GM12878 (cell line): ENCODE results near the gene MFN1. TPM values are rescaled to one million over a fixed set of nuclear protein-coding genes. Genes with fewer than 3 reads are reported as not detected.

Source experiments
- ATAC-seq: fragments of 200-7000 bp; cut with Tn5 transposase; 3 replicates; pipeline ENCODE4 v1.9.1; 2020; ENCODE audit warnings: mild to moderate bottlenecking, moderate library complexity
- BruUV-seq: library from RNA; stranded (reverse); fragments of 400-500 nt; replicated peaks from 2 replicates; lab custom pipeline; 2021; lab: Mats Ljungman, UMichigan
- CTCF ChIA-PET: fragments of 300-600 bp; sonication (Branson Sonifier 250); formaldehyde crosslinking; extraction: SDS; loops from one replicate; lab custom pipeline; 2021; ENCODE audit warnings: inconsistent platforms; lab: Yijun Ruan, JAX
- POLR2A ChIA-PET: fragments of 350-600 bp; formaldehyde crosslinking; extraction: SDS; loops from one replicate; lab custom pipeline; 2021; ENCODE audit warnings: inconsistent platforms; lab: Charles Lee
- RAD21 ChIA-PET: fragments of 300-600 bp; sonication (Branson Sonifier 250); formaldehyde crosslinking; loops from one replicate; lab custom pipeline; 2023; ENCODE audit warnings: antibody characterized with exemption; ENCODE audit not compliant: unreplicated experiment; lab: Charles Lee
- SMC1A ChIA-PET: fragments of 300-600 bp; sonication (Branson Sonifier 250); formaldehyde crosslinking; loops from one replicate; lab custom pipeline; 2023; ENCODE audit not compliant: unreplicated experiment, uncharacterized antibody; lab: Charles Lee
- DNase-seq: peaks from one replicate; pipeline ENCODE4 v3.0.0-alpha.2; 2011; ENCODE audit warnings: low read depth, low spot score
- FAIRE-seq: peaks from 3 replicates; lab custom pipeline; 2011; peaks lifted over from hg19 to GRCh38; lab: Jason Lieb, UNC
- H2AFZ ChIP-seq: 2 replicates; pipeline ENCODE4 v1.6.0; 2011; ENCODE audit warnings: low read depth, low read length, control low read depth; ENCODE audit not compliant: control insufficient read depth
- H3K27ac ChIP-seq: 2 replicates; pipeline ENCODE4 v1.5.1; 2011; ENCODE audit warnings: control low read depth; ENCODE audit not compliant: control insufficient read depth, insufficient read depth
- H3K27me3 ChIP-seq, 2 experiments: replicated peaks in 1 of 2; 2 replicates each; pipeline versions ENCODE4 v1.6.0 to v1.6.1; 2011; ENCODE audit warnings: low read length in 1 of 2; ENCODE audit not compliant: control insufficient read depth in 2 of 2, insufficient read depth in 2 of 2
- H3K36me3 ChIP-seq, 2 experiments: 2 replicates each; pipeline ENCODE4 v1.5.1; 2011; ENCODE audit warnings: low read length in 1 of 2; ENCODE audit not compliant: control insufficient read depth in 2 of 2, insufficient read depth in 2 of 2
- H3K4me1 ChIP-seq: 2 replicates; pipeline ENCODE4 v1.6.1; 2011; ENCODE audit warnings: mild to moderate bottlenecking, low read length, moderate library complexity, mixed read lengths; ENCODE audit not compliant: control insufficient read depth, insufficient read depth
- H3K4me2 ChIP-seq: 2 replicates; pipeline ENCODE4 v1.6.0; 2011; ENCODE audit warnings: control low read depth; ENCODE audit not compliant: control insufficient read depth, insufficient read depth
- H3K4me3 ChIP-seq: fragments of 200-600 bp; sonication (generic); 2 replicates; pipeline ENCODE4 v1.5.1; 2016
- H3K79me2 ChIP-seq: 2 replicates; pipeline ENCODE4 v1.6.0; 2011; ENCODE audit warnings: low read length; ENCODE audit not compliant: control insufficient read depth, insufficient read depth
- H3K9ac ChIP-seq: 2 replicates; pipeline ENCODE4 v1.8.0; 2011; ENCODE audit warnings: low read length, control low read depth, mixed read lengths; ENCODE audit not compliant: control insufficient read depth, insufficient read depth
- H3K9me3 ChIP-seq: replicated peaks from 3 replicates; pipeline ENCODE4 v1.5.1; 2011; ENCODE audit warnings: mild to moderate bottlenecking, low read length; ENCODE audit not compliant: control insufficient read depth, insufficient read depth
- H4K20me1 ChIP-seq: 2 replicates; pipeline ENCODE4 v1.6.0; 2011; ENCODE audit not compliant: control insufficient read depth, insufficient read depth
- ETV6 ChIP-seq, 2 experiments: fragments of 450-650 bp in 1 of 2; IDR thresholded peaks in 1 of 2; conservative IDR thresholded peaks in 1 of 2; 2 replicates each; pipeline ENCODE4 v1.6.1; 2014; ENCODE audit warnings: antibody characterized with exemption in 1 of 2, borderline replicate concordance in 1 of 2, low read depth in 1 of 2, mild to moderate bottlenecking in 1 of 2, moderate library complexity in 1 of 2
- MEF2A ChIP-seq: IDR thresholded peaks from 2 replicates; pipeline ENCODE4 v1.6.1; 2011; ENCODE audit warnings: low read depth, mild to moderate bottlenecking, low read length, moderate library complexity; ENCODE audit not compliant: insufficient read depth
- MTA3 ChIP-seq: IDR thresholded peaks from 2 replicates; pipeline ENCODE4 v1.6.1; 2012; ENCODE audit warnings: low read length, inconsistent platforms, borderline replicate concordance
- MYC ChIP-seq: IDR thresholded peaks from 2 replicates; pipeline ENCODE4 v1.6.1; 2011; ENCODE audit warnings: mild to moderate bottlenecking, low read length, moderate library complexity, inconsistent platforms; ENCODE audit not compliant: insufficient read depth, insufficient replicate concordance, insufficient read length, severe bottlenecking
- PAX8 ChIP-seq: fragments of 450-650 bp; IDR thresholded peaks from 2 replicates; pipeline ENCODE4 v1.6.1; 2017; ENCODE audit warnings: mild to moderate bottlenecking, moderate library complexity
- RAD21 ChIP-seq: IDR thresholded peaks from 2 replicates; pipeline ENCODE4 v1.6.1; 2011; ENCODE audit warnings: mild to moderate bottlenecking, low read depth, low read length, moderate library complexity; ENCODE audit not compliant: insufficient read depth
- SMC3 ChIP-seq: IDR thresholded peaks from 2 replicates; pipeline ENCODE4 v1.6.1; 2011; ENCODE audit warnings: low read length, improper control_type of control experiment, borderline replicate concordance
- ZBTB4 ChIP-seq: fragments of 450-650 bp; formaldehyde crosslinking; IDR thresholded peaks from 2 replicates; pipeline ENCODE4 v1.4.0; 2022; ENCODE audit warnings: mild to moderate bottlenecking, moderate library complexity
- WGBS: methylation state at CpG from one replicate; pipeline ENCODE4 v1.1.6; 2016; ENCODE audit warnings: low lambda C conversion rate; ENCODE audit not compliant: insufficient replicate concordance, insufficient coverage; ENCODE audit errors: missing lambda C conversion rate; 5-methylcytosine and 5-hydroxymethylcytosine counted together
- in situ Hi-C: fragments of 300-500 bp; cut with MboI; formaldehyde crosslinking; loops from 9 replicates; pipeline ENCODE4 v1.14.3; 2018; ENCODE audit warnings: mixed read lengths
- intact Hi-C: fragments of 100-400 bp; cut with micrococcal nuclease; formaldehyde crosslinking; loops from one replicate; pipeline ENCODE4 v1.14.2; 2022; ENCODE audit not compliant: unreplicated experiment
- polyA plus RNA-seq, 11 experiments: library from polyadenylated mRNA; depleted of rRNA in 4 of 11; unstranded in 6 of 11; stranded (reverse) in 5 of 11; fragments of >200 nt; fragmentation: Nextera tagmentation in 4 of 11; fragmentation: Illumina TruSeq in 1 of 11; extraction: Ambion mirVana in 4 of 11; extraction: Trizol in 1 of 11; gene quantifications; 1 replicate in 1 of 11; 2 replicates in 10 of 11; pipeline versions ENCODE4 v1.2.1 to v1.2.3, GENCODE V29; 2011 to 2016; ENCODE audit warnings: inconsistent platforms in 2 of 11, missing spikeins in 2 of 11, low read depth in 1 of 11
- total RNA-seq, 4 experiments: library from RNA; depleted of rRNA in 3 of 4; stranded (reverse); fragments of >200 nt in 3 of 4; fragmentation: Illumina TruSeq in 1 of 4; extraction: Trizol in 1 of 4; gene quantifications; 2 replicates each; pipeline versions ENCODE4 v1.2.1 to v1.2.3, GENCODE V29; 2013 to 2021
- TF ChIP-seq, protein P1 (sequence below): fragments of 450-650 bp; conservative IDR thresholded peaks from 2 replicates; pipeline ENCODE4 v1.6.1; 2017; ENCODE audit warnings: mild to moderate bottlenecking, moderate library complexity
- TF ChIP-seq, protein P2 (sequence below): fragments of 450-650 bp; IDR thresholded peaks from 2 replicates; pipeline ENCODE4 v1.6.1; 2017; ENCODE audit warnings: mild to moderate bottlenecking, moderate library complexity

The MFN1 gene
- total and polyA plus RNA-seq, 10 of the 15 experiments (the other 5 are each of a cell fraction or from before 2014, with no cell fraction given): 14.4 to 120 (median 39.8) TPM

GRCh38 chr3:179418610-179419009, 71.1 kb downstream of the MFN1 start (continued):
- TF ChIP-seq ZBTB4 (CRISPR knock-in tag): no peak
- TF ChIP-seq, protein P1, sequence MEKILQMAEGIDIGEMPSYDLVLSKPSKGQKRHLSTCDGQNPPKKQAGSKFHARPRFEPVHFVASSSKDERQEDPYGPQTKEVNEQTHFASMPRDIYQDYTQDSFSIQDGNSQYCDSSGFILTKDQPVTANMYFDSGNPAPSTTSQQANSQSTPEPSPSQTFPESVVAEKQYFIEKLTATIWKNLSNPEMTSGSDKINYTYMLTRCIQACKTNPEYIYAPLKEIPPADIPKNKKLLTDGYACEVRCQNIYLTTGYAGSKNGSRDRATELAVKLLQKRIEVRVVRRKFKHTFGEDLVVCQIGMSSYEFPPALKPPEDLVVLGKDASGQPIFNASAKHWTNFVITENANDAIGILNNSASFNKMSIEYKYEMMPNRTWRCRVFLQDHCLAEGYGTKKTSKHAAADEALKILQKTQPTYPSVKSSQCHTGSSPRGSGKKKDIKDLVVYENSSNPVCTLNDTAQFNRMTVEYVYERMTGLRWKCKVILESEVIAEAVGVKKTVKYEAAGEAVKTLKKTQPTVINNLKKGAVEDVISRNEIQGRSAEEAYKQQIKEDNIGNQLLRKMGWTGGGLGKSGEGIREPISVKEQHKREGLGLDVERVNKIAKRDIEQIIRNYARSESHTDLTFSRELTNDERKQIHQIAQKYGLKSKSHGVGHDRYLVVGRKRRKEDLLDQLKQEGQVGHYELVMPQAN: no peak
- TF ChIP-seq MTA3: no peak
- TF ChIP-seq, all 136 proteins: peak for 0

GRCh38 chr3:179421500-179421899, 74.0 kb downstream of the MFN1 start:
- no peaks in the 10 kb centered on the region for H4K20me1 ChIP-seq
- TF ChIP-seq PAX8 (no peak), MYC (no peak), RAD21 (peak; percentile 45), MEF2A (no peak), ETV6 (conservative IDR thresholded peaks at IDR 0.05 in 1 of 2, IDR thresholded peaks at IDR 0.05 in 1 of 2; ENCODE audit: borderline replicate concordance in 1 of 2, low read depth in 1 of 2) (no peak), SMC3 (0 out of 2 replicates have a peak, but pooled peaks have one; percentile 11)
- TF ChIP-seq, protein P2, sequence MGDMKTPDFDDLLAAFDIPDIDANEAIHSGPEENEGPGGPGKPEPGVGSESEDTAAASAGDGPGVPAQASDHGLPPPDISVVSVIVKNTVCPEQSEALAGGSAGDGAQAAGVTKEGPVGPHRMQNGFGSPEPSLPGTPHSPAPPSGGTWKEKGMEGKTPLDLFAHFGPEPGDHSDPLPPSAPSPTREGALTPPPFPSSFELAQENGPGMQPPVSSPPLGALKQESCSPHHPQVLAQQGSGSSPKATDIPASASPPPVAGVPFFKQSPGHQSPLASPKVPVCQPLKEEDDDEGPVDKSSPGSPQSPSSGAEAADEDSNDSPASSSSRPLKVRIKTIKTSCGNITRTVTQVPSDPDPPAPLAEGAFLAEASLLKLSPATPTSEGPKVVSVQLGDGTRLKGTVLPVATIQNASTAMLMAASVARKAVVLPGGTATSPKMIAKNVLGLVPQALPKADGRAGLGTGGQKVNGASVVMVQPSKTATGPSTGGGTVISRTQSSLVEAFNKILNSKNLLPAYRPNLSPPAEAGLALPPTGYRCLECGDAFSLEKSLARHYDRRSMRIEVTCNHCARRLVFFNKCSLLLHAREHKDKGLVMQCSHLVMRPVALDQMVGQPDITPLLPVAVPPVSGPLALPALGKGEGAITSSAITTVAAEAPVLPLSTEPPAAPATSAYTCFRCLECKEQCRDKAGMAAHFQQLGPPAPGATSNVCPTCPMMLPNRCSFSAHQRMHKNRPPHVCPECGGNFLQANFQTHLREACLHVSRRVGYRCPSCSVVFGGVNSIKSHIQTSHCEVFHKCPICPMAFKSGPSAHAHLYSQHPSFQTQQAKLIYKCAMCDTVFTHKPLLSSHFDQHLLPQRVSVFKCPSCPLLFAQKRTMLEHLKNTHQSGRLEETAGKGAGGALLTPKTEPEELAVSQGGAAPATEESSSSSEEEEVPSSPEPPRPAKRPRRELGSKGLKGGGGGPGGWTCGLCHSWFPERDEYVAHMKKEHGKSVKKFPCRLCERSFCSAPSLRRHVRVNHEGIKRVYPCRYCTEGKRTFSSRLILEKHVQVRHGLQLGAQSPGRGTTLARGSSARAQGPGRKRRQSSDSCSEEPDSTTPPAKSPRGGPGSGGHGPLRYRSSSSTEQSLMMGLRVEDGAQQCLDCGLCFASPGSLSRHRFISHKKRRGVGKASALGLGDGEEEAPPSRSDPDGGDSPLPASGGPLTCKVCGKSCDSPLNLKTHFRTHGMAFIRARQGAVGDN: no peak

More at GRCh38 chr3:179421500-179421899, 74.0 kb downstream of the MFN1 start:
- whole genome bisulfite sequencing: 97% methylated on average over 2 of the region's 2 CpGs
- SMC1A ChIA-PET: no interaction called here
- peaks cover 0 to 8% of the 10 kb centered on the region in 2 experiments; a peak in 1 of 4 replicates for H3K36me3 ChIP-seq
- CTCF ChIA-PET: no interaction called here
- ATAC-seq (no peak), DNase-seq (no peak), FAIRE-seq (no peak)
- no peaks in the 10 kb centered on the region for H3K9me3 ChIP-seq
- no peaks in the 10 kb centered on the region for H3K4me1 ChIP-seq
- H3K79me2 ChIP-seq: no peaks in the 10 kb centered on the region
- in situ Hi-C loops (no loop called here), intact Hi-C loops (no loop called here)
- BruUV-seq: no TSS peak
- H3K4me2 ChIP-seq: no peak overlapping the region
- RAD21 ChIA-PET: no interaction called here
- H3K4me3 ChIP-seq: no peak overlapping the region
- H3K27me3 ChIP-seq: no peaks in the 10 kb centered on the region
- no peak overlapping the region for H3K27ac ChIP-seq
- POLR2A ChIA-PET: no interaction called here
- H3K9ac ChIP-seq: no peak overlapping the region
- H2AFZ ChIP-seq: no peak overlapping the region
